WTC11 (cell line): ENCODE measurements around the gene MSI2.

Experiments
- CTCF ChIP-seq: fragments of 200-600 bp; IDR thresholded peaks from 2 replicates; pipeline ENCODE4 v1.8.0; 2022; ENCODE audit warnings: antibody characterized with exemption
- TF ChIP-seq, protein P1 (sequence below): sonication (generic); formaldehyde crosslinking; IDR thresholded peaks from 2 replicates; pipeline ENCODE4 v1.8.0; 2022; ENCODE audit warnings: mild to moderate bottlenecking, missing genetic modification reagents

- TF ChIP-seq, protein P1, sequence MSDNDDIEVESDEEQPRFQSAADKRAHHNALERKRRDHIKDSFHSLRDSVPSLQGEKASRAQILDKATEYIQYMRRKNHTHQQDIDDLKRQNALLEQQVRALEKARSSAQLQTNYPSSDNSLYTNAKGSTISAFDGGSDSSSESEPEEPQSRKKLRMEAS (CRISPR knock-in tag) = no peak
- TF ChIP-seq CTCF = no peak
Measured at GRCh38 chr17:57602896-57603295, 346.6 kb downstream of the MSI2 start.
